ENCODE data around the gene CKS1B.
"Not testable (repeated sequence)": the region's sequence is repeated elsewhere in the genome, so short reads cannot be mapped to it uniquely, and the experiment has no call there.

Gene CKS1B

DNA sequence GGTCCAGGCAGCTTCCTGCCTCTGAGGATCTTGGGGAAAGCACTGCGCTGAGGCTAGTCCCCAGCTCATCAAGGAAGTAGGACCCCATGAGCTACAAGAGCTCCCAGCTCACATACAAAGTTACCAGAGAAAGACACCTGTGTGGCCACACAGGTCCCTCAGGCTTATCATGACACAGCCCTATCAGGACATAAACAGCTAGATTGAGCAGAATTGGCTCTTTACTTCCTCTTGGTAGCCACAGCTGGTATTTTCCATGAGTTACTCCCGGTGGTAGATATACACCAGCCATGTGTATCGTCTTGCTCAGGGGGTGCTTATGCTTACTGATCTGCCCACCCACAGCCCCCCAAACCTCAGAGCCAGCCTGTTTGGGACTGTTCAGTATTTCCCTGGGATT is 20.1 kb downstream of the CKS1B start:
- no peak for DNase-seq
- H3K27ac ChIP-seq, result no peak overlapping the region
- H3K9me3 ChIP-seq (ENCODE audit: severe bottlenecking), result no peaks in the 10 kb centered on the region

DNA sequence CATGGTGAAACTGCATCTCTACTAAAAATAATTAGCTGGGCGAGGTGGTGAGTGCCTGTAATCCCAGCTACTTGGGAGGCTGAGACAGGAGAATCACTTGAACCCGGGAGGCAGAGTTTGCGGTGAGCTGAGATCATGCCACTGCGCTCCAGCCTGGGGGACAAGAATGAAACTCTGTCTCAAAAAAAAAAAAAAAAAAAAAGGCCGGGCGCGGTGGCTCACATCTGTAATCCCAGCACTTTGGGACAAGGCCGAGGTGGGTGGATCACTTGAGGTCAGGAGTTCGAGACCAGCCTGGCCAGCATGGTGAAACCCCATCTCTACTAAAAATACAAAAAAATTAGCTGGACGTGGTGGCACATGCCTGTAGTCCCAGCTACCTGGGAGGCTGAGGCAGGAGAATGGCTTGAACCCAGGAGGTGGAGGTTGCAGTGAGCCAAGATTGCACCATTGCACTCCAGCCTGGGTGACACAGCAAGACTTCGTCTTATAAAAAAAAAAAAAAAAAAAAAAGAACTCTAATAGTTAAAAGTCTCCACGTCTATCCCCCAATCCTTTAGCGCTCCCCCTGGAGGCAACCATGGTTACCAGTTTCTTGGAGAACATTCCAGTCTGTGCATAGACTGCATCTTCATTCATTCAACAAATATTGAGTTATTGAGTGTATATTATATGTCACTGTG is 21.0 kb downstream of the CKS1B start:
- not testable (repeated sequence) for H3K27ac ChIP-seq; H3K4me3 ChIP-seq (ENCODE audit: low read depth, low read length); H3K27me3 ChIP-seq (ENCODE audit: insufficient read depth, low read depth, severe bottlenecking); H3K9me3 ChIP-seq (ENCODE audit: severe bottlenecking)
- peaks cover 13% of the 10 kb centered on the region for H3K36me3 ChIP-seq
- TF ChIP-seq, protein P1, sequence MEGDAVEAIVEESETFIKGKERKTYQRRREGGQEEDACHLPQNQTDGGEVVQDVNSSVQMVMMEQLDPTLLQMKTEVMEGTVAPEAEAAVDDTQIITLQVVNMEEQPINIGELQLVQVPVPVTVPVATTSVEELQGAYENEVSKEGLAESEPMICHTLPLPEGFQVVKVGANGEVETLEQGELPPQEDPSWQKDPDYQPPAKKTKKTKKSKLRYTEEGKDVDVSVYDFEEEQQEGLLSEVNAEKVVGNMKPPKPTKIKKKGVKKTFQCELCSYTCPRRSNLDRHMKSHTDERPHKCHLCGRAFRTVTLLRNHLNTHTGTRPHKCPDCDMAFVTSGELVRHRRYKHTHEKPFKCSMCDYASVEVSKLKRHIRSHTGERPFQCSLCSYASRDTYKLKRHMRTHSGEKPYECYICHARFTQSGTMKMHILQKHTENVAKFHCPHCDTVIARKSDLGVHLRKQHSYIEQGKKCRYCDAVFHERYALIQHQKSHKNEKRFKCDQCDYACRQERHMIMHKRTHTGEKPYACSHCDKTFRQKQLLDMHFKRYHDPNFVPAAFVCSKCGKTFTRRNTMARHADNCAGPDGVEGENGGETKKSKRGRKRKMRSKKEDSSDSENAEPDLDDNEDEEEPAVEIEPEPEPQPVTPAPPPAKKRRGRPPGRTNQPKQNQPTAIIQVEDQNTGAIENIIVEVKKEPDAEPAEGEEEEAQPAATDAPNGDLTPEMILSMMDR (IDR thresholded peaks at IDR 0.05; ENCODE audit: low read depth, low read length), result peak; percentile 45; the same call in 1 of the 2 replicates
- DNase-seq, result peak; percentile 87

More for the DNA sequence above, 20.1 kb downstream of the CKS1B start:
- Histone ChIP-seq H3K4me3 (ENCODE audit: low read depth, low read length) (no peak overlapping the region), H3K27me3 (ENCODE audit: insufficient read depth, low read depth, severe bottlenecking) (no peaks in the 10 kb centered on the region), H3K36me3 (peaks cover 22% of the 10 kb centered on the region)
- TF ChIP-seq, protein P1 (IDR thresholded peaks at IDR 0.05; ENCODE audit: low read depth, low read length), result no peak

DNA sequence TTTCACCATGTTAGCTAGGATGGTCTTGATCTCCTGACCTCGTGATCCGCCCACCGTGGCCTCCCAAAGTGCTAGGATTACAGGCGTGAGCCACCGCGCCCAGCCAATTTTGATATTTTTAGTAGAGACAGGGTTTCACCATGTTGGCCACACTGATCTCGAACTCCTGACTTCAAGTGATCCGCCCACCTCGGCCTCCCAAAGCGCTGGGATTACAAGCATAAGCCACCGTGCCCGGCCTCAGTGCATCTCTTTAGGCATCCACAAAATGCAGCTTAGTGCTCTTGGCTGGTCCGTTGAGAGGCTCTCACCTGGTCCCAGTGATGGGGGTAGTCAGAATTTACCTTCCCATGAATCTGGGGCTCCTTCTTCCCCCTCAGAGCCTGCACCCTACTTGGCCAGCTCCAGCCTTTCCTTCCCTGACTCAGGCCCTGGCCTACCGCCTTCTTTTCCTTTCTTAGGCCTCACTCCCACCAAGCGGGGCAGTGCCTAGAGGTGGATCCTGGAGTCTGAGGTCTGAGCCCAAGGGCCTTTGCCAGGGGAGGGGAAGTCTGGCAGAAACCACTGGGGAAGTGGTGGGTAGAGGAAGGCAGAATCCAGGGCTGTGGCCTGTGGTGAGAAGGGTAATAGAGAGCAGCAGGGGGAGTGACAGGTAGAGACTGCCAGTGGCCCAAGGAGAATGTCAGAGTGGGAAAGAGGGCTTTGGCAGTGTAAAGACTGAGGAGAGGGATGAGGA is 22.7 kb downstream of the CKS1B start:
- H3K27ac ChIP-seq, result no peak overlapping the region
- DNase-seq, result no peak
- H3K9me3 ChIP-seq (ENCODE audit: severe bottlenecking), result no peaks in the 10 kb centered on the region
- peaks cover 3% of the 10 kb centered on the region; the same call in 1 of the 2 replicates for H3K36me3 ChIP-seq
- no peaks in the 10 kb centered on the region for H3K27me3 ChIP-seq (ENCODE audit: insufficient read depth, low read depth, severe bottlenecking)
- H3K4me3 ChIP-seq (ENCODE audit: low read depth, low read length), result no peak overlapping the region
- TF ChIP-seq, protein P1 (IDR thresholded peaks at IDR 0.05; ENCODE audit: low read depth, low read length), result no peak

DNA sequence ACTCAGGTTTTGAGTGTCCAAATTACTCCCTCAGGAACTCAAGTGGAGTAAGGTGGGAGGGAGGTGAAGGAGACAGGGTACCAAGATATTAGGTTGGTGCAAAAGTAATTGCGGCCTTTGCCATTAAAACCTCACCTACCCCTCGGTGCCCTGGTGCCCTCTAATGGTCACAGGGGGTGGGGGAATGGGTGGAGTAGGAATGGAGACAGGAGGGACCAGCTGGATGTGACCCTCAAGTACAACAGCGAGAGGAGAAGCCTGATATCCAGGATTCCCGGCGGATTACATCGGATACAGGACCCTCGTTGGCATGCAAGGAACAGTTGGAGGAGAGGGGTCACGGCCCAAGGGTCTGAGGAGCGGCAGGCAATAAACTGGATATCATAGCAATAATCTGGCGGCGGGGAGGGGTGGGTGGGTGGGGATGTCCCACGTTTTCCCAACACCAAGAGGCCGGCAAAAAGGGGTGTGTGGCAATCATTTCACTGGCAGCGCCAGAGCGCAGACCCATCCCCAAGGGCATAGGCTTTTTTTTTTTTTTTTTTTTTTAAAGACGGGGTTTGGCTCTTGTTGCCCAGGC is 23.8 kb downstream of the CKS1B start:
- no peak overlapping the region for H3K4me3 ChIP-seq (ENCODE audit: low read depth, low read length)
- DNase-seq, result peak; percentile 47
- H3K27ac ChIP-seq, result no peak overlapping the region

DNA sequence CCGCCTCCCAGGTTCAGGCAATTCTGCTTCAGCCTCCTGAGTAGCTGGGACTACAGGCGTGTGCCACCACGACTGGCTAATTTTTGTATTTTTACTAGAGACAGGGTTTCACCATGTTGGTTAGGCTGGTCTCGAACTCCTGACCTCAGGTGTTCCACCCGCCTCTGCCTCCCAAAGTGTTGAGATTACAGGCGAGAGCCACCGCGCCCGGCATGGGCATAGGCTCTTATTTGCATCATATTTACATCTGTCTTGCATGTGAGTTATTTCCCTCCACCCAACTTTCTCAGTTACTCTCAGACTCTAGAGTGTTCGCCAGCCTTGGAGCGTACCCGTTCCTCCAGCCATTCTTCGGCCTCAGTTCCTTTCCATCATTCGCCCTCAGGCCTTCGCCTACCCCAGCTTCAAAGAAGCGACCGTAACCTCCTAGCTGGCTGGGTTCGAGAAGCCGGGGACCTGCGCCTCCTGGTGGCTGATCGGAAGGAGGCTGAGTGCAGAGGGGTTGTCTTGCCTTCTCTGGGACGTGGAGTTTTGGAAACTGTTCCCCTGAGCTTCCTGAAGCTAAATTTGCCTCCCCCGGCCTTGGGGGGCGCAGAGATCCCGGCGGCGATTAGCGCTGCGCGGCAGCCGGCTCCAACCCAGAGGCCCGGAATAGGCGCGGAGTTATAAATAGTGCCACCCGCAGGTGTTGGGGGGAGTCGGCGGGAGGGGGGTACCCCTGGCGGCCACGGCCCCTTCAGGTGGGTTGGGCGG is 24.5 kb downstream of the CKS1B start:
- peak overlapping the region; percentile 64 for H3K4me3 ChIP-seq (ENCODE audit: low read depth, low read length)
- no peaks in the 10 kb centered on the region for H3K36me3 ChIP-seq
- no peaks in the 10 kb centered on the region for H3K9me3 ChIP-seq (ENCODE audit: severe bottlenecking)
- peak; percentile 97 for DNase-seq
- H3K27ac ChIP-seq, result peak overlapping the region; percentile 99
- TF ChIP-seq, protein P1 (IDR thresholded peaks at IDR 0.05; ENCODE audit: low read depth, low read length), result peak; percentile 100
- H3K27me3 ChIP-seq (ENCODE audit: insufficient read depth, low read depth, severe bottlenecking), result no peaks in the 10 kb centered on the region

More for the DNA sequence above, 23.8 kb downstream of the CKS1B start:
- TF ChIP-seq, protein P1 (IDR thresholded peaks at IDR 0.05; ENCODE audit: low read depth, low read length), result peak; percentile 45; the same call in 1 of the 2 replicates
- Histone ChIP-seq H3K9me3 (ENCODE audit: severe bottlenecking) (no peaks in the 10 kb centered on the region), H3K36me3 (no peaks in the 10 kb centered on the region), H3K27me3 (ENCODE audit: insufficient read depth, low read depth, severe bottlenecking) (no peaks in the 10 kb centered on the region)

All from WERI-Rb-1 (cell line).